Activated naive CD8-positive, alpha-beta T cell treated with anti-CD3 and anti-CD28 coated beads for 36 hours (primary cell): Measurements from ENCODE around the gene ARHGAP42. TPM values are rescaled to one million over a fixed set of nuclear protein-coding genes. Genes with fewer than 3 reads are reported as not detected.

Source experiments
- DNase-seq: peaks from one replicate; pipeline ENCODE4 v3.0.0; 2021
- H3K27ac Mint-ChIP-seq: one replicate; pipeline ENCODE4 v1.8.0; 2022; ENCODE audit warnings: mild to moderate bottlenecking, moderate library complexity, mixed read lengths
- H3K27me3 Mint-ChIP-seq: one replicate; pipeline ENCODE4 v1.8.0; 2022; ENCODE audit warnings: mild to moderate bottlenecking, mixed read lengths
- H3K36me3 Mint-ChIP-seq: one replicate; pipeline ENCODE4 v1.8.0; 2021; ENCODE audit warnings: mild to moderate bottlenecking, mixed read lengths
- H3K4me1 Mint-ChIP-seq: one replicate; pipeline ENCODE4 v1.8.0; 2021; ENCODE audit warnings: mixed read lengths
- H3K4me3 Mint-ChIP-seq: one replicate; pipeline ENCODE4 v1.8.0; 2022; ENCODE audit warnings: mild to moderate bottlenecking, moderate library complexity, mixed read lengths
- H3K9me3 Mint-ChIP-seq: one replicate; pipeline ENCODE4 v1.8.0; 2022; ENCODE audit warnings: mixed read lengths
- total RNA-seq, 2 experiments: library from RNA; stranded (reverse); gene quantifications; one replicate each; pipeline ENCODE4 v1.2.3, GENCODE V29; 2021

ARHGAP42 gene
- total RNA-seq, 2 experiments from 2014 or later, result 0.22 to 0.58 TPM

DNA sequence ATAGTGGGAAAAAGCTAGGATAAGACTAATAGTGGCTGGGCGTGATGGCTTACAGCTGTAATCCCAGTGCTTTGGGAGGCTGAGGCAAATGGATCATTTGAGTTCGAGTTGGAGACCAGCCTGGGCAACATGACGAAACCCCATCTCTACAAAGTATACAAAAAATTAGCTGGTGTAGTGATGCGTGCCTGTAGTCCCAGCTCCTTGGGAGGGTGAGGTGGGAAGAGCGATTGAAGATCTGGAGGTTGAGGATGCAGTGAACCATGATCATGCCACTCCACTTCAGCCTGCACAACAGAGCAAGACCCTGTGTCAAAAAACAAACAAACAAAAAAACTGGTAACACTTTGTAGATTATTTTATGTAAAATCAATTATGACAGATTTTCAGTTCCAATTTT is 8.8 kb downstream of the ARHGAP42 start:
- no peak for DNase-seq
- Mint-ChIP-seq H3K4me3 (no peak overlapping the region), H3K4me1 (no peaks in the 10 kb centered on the region), H3K27ac (no peak overlapping the region), H3K36me3 (no peaks in the 10 kb centered on the region), H3K9me3 (no peaks in the 10 kb centered on the region), H3K27me3 (peaks cover under 1% of the 10 kb centered on the region)

DNA sequence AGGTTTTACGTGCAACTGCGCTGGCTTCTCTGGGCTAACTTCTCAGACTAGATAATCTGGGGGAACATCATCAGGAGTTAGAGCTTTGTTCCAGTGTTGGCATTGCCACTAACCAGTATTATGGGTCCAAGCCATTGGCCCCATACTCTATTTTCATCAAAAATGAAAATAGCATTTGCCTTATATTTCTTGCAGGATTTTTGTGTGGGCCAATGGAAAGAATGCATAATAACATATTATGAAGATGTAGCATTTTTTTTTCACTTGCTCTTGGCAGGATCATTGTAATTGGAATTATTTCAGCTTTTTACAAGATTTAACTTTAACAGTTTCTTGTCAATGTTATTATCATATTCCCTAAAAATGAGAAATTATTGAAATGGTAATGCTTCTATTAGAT is 16.1 kb downstream of the ARHGAP42 start:
- no peak for DNase-seq
- H3K27me3 Mint-ChIP-seq, result no peaks in the 10 kb centered on the region
- H3K4me3 Mint-ChIP-seq, result no peak overlapping the region
- H3K27ac Mint-ChIP-seq, result no peak overlapping the region
- H3K9me3 Mint-ChIP-seq, result no peaks in the 10 kb centered on the region
- H3K4me1 Mint-ChIP-seq, result no peaks in the 10 kb centered on the region
- no peaks in the 10 kb centered on the region for H3K36me3 Mint-ChIP-seq

DNA sequence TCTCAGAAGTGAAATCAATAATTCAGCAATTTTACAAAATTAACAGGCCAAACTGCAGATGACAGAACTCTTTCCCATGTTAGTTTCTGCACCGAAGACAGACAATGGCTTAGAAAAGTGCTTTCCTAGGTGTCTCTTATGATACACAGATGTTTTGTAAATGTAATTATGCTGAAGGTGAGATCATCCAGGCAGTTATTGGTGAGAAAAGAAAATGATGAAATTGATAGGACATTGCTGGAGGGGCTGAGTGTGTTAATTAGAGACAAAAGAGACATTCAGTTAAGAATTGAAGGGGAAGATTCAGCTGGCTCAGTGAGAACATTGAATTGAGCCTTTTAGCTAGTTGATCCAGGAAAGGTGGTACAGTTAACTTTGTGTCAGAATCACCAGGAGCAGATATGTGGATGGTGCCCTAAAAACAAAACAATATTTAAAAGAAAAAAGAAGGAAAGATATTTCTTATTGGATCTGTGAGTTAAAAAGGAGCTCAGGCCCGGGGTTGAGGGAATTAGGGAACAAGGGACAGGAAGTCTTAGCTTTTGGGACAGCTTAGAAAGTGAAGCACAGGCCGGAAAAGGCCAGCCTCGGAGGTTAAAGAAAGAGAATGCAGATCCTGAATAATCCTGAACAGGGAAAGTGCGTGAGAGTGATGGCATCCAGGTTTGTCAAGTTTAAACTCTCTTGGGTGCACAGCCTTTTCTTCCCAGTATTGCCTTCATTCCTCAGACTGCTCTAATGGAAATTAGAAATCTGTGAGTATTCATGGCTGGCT is 16.9 kb downstream of the ARHGAP42 start:
- H3K36me3 Mint-ChIP-seq, result no peaks in the 10 kb centered on the region
- no peak overlapping the region for H3K27ac Mint-ChIP-seq
- no peaks in the 10 kb centered on the region for H3K4me1 Mint-ChIP-seq
- no peaks in the 10 kb centered on the region for H3K27me3 Mint-ChIP-seq
- H3K4me3 Mint-ChIP-seq, result no peak overlapping the region
- no peaks in the 10 kb centered on the region for H3K9me3 Mint-ChIP-seq
- no peak for DNase-seq

GRCh38 chr11:100705447-100705846 is 18.4 kb downstream of the ARHGAP42 start:
- H3K27me3 Mint-ChIP-seq, result no peaks in the 10 kb centered on the region
- no peak for DNase-seq
- no peak overlapping the region for H3K4me3 Mint-ChIP-seq
- no peak overlapping the region for H3K27ac Mint-ChIP-seq
- H3K4me1 Mint-ChIP-seq, result no peaks in the 10 kb centered on the region
- H3K36me3 Mint-ChIP-seq, result no peaks in the 10 kb centered on the region
- no peaks in the 10 kb centered on the region for H3K9me3 Mint-ChIP-seq

GRCh38 chr11:100706179-100706578 is 19.1 kb downstream of the ARHGAP42 start:
- H3K4me1 Mint-ChIP-seq, result no peaks in the 10 kb centered on the region
- no peaks in the 10 kb centered on the region for H3K36me3 Mint-ChIP-seq
- H3K27ac Mint-ChIP-seq, result no peak overlapping the region
- no peaks in the 10 kb centered on the region for H3K9me3 Mint-ChIP-seq
- DNase-seq, result no peak
- H3K4me3 Mint-ChIP-seq, result no peak overlapping the region
- no peaks in the 10 kb centered on the region for H3K27me3 Mint-ChIP-seq

- H3K27ac Mint-ChIP-seq, result no peak overlapping the region
- no peak overlapping the region for H3K4me3 Mint-ChIP-seq
- no peaks in the 10 kb centered on the region for H3K36me3 Mint-ChIP-seq
- H3K27me3 Mint-ChIP-seq, result no peaks in the 10 kb centered on the region
- no peaks in the 10 kb centered on the region for H3K9me3 Mint-ChIP-seq
- no peaks in the 10 kb centered on the region for H3K4me1 Mint-ChIP-seq
- DNase-seq, result no peak
Measured at GRCh38 chr11:100709233-100709957, 22.3 kb downstream of the ARHGAP42 start.

GRCh38 chr11:100711984-100712383 is 24.9 kb downstream of the ARHGAP42 start:
- Mint-ChIP-seq H3K27ac (no peak overlapping the region), H3K36me3 (no peaks in the 10 kb centered on the region), H3K4me3 (no peak overlapping the region), H3K27me3 (no peaks in the 10 kb centered on the region), H3K9me3 (no peaks in the 10 kb centered on the region), H3K4me1 (no peaks in the 10 kb centered on the region)
- no peak for DNase-seq

DNA sequence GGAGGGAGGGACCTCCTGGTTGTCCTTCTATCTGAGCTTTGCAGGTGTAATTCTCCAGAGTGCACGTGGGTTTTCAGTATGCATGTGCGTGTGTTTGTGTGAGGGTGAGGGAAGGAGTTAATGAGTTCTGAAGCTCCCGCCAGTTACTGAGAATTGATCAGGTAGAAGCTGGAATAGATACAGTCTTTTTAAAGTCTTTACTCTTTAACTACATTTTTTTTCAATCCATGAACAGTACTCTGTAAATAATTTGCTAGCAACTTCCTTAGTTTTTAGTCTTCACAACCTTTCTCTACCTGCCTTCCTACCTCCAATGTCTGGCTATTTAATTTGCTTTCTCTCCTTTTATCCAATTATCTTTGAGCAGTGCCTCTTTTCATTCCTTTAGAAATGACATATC is 25.5 kb downstream of the ARHGAP42 start:
- no peaks in the 10 kb centered on the region for H3K9me3 Mint-ChIP-seq
- no peaks in the 10 kb centered on the region for H3K36me3 Mint-ChIP-seq
- no peak for DNase-seq
- H3K27ac Mint-ChIP-seq, result no peak overlapping the region
- H3K4me1 Mint-ChIP-seq, result no peaks in the 10 kb centered on the region
- H3K4me3 Mint-ChIP-seq, result no peak overlapping the region
- no peaks in the 10 kb centered on the region for H3K27me3 Mint-ChIP-seq

DNA sequence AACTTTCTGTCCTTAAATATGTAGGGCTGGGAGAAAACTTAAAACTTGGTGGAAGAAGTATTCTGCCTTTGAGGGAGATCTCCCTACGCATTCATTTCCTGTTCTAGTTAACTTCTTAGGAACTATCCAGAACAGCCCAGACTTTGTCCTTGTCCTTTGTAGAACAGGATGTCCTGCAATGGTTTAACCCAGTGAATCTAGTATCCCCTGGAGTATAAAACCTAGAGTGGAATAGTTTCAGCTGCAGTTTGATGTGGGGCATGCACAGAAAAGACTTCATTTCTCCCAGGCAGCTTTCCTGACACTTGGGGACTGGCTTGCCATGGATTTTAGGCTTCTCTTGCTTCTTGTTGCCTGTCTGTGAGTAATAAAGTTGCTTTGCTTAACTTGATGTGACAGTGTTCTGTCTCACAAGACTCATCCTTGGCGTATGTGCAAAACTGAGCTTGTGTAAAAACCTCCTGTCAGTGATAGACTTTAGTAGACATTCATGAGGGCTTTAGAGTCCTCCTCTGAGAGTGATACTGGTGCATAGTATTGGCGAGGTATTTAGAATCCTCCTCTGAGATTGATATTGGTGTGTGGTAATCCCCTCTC is 28.2 kb downstream of the ARHGAP42 start:
- Mint-ChIP-seq H3K4me3 (no peak overlapping the region), H3K27ac (no peak overlapping the region)
- DNase-seq, result no peak

GRCh38 chr11:100716838-100717237 is 29.8 kb downstream of the ARHGAP42 start:
- Mint-ChIP-seq H3K36me3 (no peaks in the 10 kb centered on the region), H3K4me3 (no peak overlapping the region), H3K9me3 (no peaks in the 10 kb centered on the region), H3K27me3 (no peaks in the 10 kb centered on the region), H3K27ac (no peak overlapping the region), H3K4me1 (no peaks in the 10 kb centered on the region)
- DNase-seq, result no peak

More for the DNA sequence above, 28.2 kb downstream of the ARHGAP42 start:
- H3K9me3 Mint-ChIP-seq, result no peaks in the 10 kb centered on the region
- H3K36me3 Mint-ChIP-seq, result no peaks in the 10 kb centered on the region
- no peaks in the 10 kb centered on the region for H3K4me1 Mint-ChIP-seq
- H3K27me3 Mint-ChIP-seq, result no peaks in the 10 kb centered on the region

GRCh38 chr11:100719362-100719761 is 32.3 kb downstream of the ARHGAP42 start:
- Mint-ChIP-seq H3K4me1 (no peaks in the 10 kb centered on the region), H3K36me3 (no peaks in the 10 kb centered on the region), H3K4me3 (no peak overlapping the region), H3K9me3 (no peaks in the 10 kb centered on the region), H3K27me3 (no peaks in the 10 kb centered on the region), H3K27ac (no peak overlapping the region)
- no peak for DNase-seq

GRCh38 chr11:100719809-100720221 is 32.7 kb downstream of the ARHGAP42 start:
- Mint-ChIP-seq H3K27me3 (no peaks in the 10 kb centered on the region), H3K9me3 (no peaks in the 10 kb centered on the region), H3K4me3 (no peak overlapping the region), H3K27ac (no peak overlapping the region), H3K4me1 (no peaks in the 10 kb centered on the region), H3K36me3 (no peaks in the 10 kb centered on the region)
- DNase-seq, result no peak

DNA sequence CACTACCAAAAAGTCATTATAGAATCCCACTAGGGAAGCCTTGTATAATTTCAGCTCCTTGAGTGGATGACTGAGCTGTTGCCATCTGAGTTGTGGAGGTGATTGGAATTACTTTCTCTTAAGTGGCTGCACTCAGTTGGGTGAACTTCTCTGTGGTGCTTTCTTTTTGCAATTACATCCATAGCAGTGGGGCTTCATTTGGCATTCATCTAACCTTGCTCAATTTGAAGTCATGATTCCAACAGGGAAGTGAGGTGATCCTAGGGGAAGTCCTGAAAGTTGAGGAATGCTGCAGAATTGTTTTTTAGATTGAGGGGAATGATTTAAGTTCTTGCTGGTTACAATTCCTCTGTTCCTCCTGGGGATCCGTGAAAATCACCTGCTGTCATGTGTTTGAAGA is 39.6 kb downstream of the ARHGAP42 start:
- no peaks in the 10 kb centered on the region for H3K27me3 Mint-ChIP-seq
- H3K36me3 Mint-ChIP-seq, result no peaks in the 10 kb centered on the region
- no peaks in the 10 kb centered on the region for H3K4me1 Mint-ChIP-seq
- no peaks in the 10 kb centered on the region for H3K9me3 Mint-ChIP-seq
- H3K4me3 Mint-ChIP-seq, result no peak overlapping the region
- H3K27ac Mint-ChIP-seq, result no peak overlapping the region
- no peak for DNase-seq

- H3K36me3 Mint-ChIP-seq, result no peaks in the 10 kb centered on the region
Measured at GRCh38 chr11:100727410-100727809, 40.3 kb downstream of the ARHGAP42 start.

GRCh38 chr11:100730266-100730665 is 43.2 kb downstream of the ARHGAP42 start:
- Mint-ChIP-seq H3K9me3 (no peaks in the 10 kb centered on the region), H3K36me3 (no peaks in the 10 kb centered on the region), H3K27me3 (no peaks in the 10 kb centered on the region), H3K27ac (no peak overlapping the region), H3K4me1 (no peaks in the 10 kb centered on the region), H3K4me3 (no peak overlapping the region)
- no peak for DNase-seq

More at GRCh38 chr11:100727410-100727809, 40.3 kb downstream of the ARHGAP42 start:
- H3K27ac Mint-ChIP-seq, result no peak overlapping the region
- H3K4me3 Mint-ChIP-seq, result no peak overlapping the region
- H3K9me3 Mint-ChIP-seq, result no peaks in the 10 kb centered on the region
- no peaks in the 10 kb centered on the region for H3K4me1 Mint-ChIP-seq
- no peak for DNase-seq
- H3K27me3 Mint-ChIP-seq, result no peaks in the 10 kb centered on the region
